A673 (cell line): ENCODE results near the gene RTP3.

Experiments used
- CTCF ChIP-seq: fragments of 300-800, 200-600 bp; sonication (generic); conservative IDR thresholded peaks from 2 replicates; pipeline ENCODE4 v1.5.1; 2017; ENCODE audit warnings: low read depth, mild to moderate bottlenecking, antibody characterized with exemption, low read length, moderate library complexity, mixed read lengths
- EZH2 ChIP-seq: fragments of 200-600 bp; sonication (generic); IDR thresholded peaks from 2 replicates; pipeline ENCODE4 v1.6.1; 2017; ENCODE audit warnings: borderline replicate concordance, low read depth, mild to moderate bottlenecking, mixed read lengths, antibody characterized with exemption, low read length; ENCODE audit not compliant: poor library complexity, severe bottlenecking

- TF ChIP-seq CTCF = no peak
- no peak for TF ChIP-seq EZH2
These were observed 28.0 kb upstream of the RTP3 start for GRCh38 chr3:46469680-46470357.
